Fibroblast of villous mesenchyme (primary cell): ENCODE data around the gene ANKRD44. TPM values are rescaled to one million over a fixed set of nuclear protein-coding genes. Genes with fewer than 3 reads are reported as not detected.

Experiments
- DNase-seq: peaks from one replicate; pipeline ENCODE4 v3.0.0-alpha.2; 2010; ENCODE audit warnings: low read depth
- H3K4me3 ChIP-seq: 2 replicates; pipeline ENCODE4 v1.5.1; 2011; ENCODE audit warnings: low read depth, mild to moderate bottlenecking, low read length
- CTCF ChIP-seq: IDR thresholded peaks from 2 replicates; pipeline ENCODE4 v1.5.1; 2012; ENCODE audit warnings: low read depth, mild to moderate bottlenecking, low read length; ENCODE audit not compliant: insufficient read depth
- total RNA-seq: library from RNA; depleted of rRNA; stranded (reverse); fragments of >200 nt; gene quantifications from 2 replicates; pipeline ENCODE4 v1.2.3, GENCODE V29; 2012

The ANKRD44 gene
- total RNA-seq, 1 donor, result 3.9 TPM

- no peak for TF ChIP-seq CTCF
- no peak overlapping the region for H3K4me3 ChIP-seq
- no peak for DNase-seq
Observed at GRCh38 chr2:197201874-197202273, 108.7 kb downstream of the ANKRD44 start.

- no peak for DNase-seq
- H3K4me3 ChIP-seq, result no peak overlapping the region
- TF ChIP-seq CTCF, result no peak
Observed at GRCh38 chr2:197200762-197201058, 109.9 kb downstream of the ANKRD44 start.

DNA sequence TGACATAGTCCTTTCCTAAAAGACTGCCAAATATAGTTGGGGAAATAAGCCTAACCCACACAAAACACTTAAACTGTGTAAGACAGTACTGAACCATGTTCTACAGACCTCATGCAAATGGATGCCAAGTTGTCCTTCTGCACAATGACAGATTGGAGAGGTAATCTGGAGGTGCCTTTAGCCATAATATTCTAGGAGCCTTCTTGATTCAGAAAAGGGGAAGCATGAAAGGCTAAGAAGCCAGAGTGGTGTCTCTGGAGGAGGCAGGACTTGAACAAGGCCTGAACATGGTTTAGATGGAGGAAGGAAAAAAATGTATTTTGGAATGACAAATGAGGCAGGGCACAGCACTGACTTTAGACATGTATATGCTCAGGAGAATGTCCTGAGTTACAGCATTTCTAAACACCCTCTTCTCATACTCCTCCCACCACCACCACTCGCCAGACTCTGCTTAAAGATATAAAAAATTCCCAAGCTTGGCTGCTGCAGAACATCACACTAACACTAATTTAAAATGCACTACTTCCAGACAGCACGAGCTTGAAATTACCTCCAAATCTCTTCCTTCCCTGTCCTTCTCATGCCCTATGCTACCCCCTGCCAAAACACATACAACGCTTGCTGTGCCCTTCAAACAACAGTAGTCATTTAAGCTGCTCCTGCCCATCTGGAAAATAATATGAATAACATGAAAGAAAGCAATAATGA lies 110.4 kb downstream of the ANKRD44 start:
- no peak overlapping the region for H3K4me3 ChIP-seq
- DNase-seq, result no peak
- no peak for TF ChIP-seq CTCF

GRCh38 chr2:197198890-197199289 lies 111.7 kb downstream of the ANKRD44 start:
- no peak for TF ChIP-seq CTCF
- DNase-seq, result no peak
- no peak overlapping the region for H3K4me3 ChIP-seq

DNA sequence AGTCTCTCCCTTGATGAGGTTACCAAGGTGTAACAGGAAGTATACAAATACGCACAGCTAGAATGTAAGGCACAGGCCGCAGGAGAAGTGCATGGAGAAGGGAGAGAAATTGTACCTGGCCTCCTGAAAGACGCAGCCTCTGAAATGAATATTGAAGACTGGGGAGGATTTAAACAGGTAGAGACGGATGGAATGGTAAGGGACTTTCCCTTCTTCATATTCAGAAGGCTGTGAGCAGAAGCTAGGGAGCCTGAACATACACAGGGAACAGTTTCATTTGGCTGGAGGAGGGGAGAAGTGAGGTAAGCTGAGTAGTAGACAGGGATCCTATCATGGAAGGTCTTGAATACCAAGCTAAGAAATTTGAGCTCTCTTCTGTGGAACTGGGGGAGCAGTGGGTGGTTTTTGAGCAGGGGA lies 112.7 kb downstream of the ANKRD44 start:
- no peak for TF ChIP-seq CTCF
- DNase-seq, result no peak

GRCh38 chr2:197196541-197197180 lies 113.9 kb downstream of the ANKRD44 start:
- TF ChIP-seq CTCF, result no peak
- DNase-seq, result no peak
- H3K4me3 ChIP-seq, result no peak overlapping the region

More for the DNA sequence above, 112.7 kb downstream of the ANKRD44 start:
- H3K4me3 ChIP-seq, result no peak overlapping the region
